CD14-positive monocyte (primary cell): Measurements from ENCODE around the gene ASF1B. TPM values are rescaled to one million over a fixed set of nuclear protein-coding genes. Genes with fewer than 3 reads are reported as not detected.

Experiments
- DNase-seq, 3 donors: peaks; one replicate each; pipeline ENCODE4 v3.0.0-alpha.2; 2011 to 2022
- H2AFZ ChIP-seq: 2 replicates; pipeline ENCODE4 v1.6.0; 2012; ENCODE audit warnings: mild to moderate bottlenecking, low read depth, low read length, inconsistent platforms; ENCODE audit not compliant: insufficient read depth, poor library complexity, severe bottlenecking
- H3K27ac ChIP-seq, 2 donors: 1 replicate in 1 of 2; 2 replicates in 1 of 2; pipeline ENCODE4 v1.5.1; 2012 to 2013; ENCODE audit warnings: low read length in 2 of 2, control low read depth in 1 of 2, inconsistent platforms in 1 of 2, low read depth in 1 of 2, mild to moderate bottlenecking in 1 of 2
- H3K27me3 ChIP-seq, 2 donors: one replicate each; pipeline versions ENCODE4 v1.6.0 to v1.6.1; 2011 to 2013; ENCODE audit warnings: low read length in 2 of 2; ENCODE audit not compliant: control insufficient read depth in 2 of 2, insufficient read depth in 2 of 2
- H3K36me3 ChIP-seq, 2 donors: replicated peaks in 1 of 2; 1 replicate in 1 of 2; 2 replicates in 1 of 2; pipeline versions ENCODE4 v1.5.1 to v1.6.1; 2012 to 2013; ENCODE audit warnings: low read length in 2 of 2, control low read depth in 1 of 2, inconsistent platforms in 1 of 2, mild to moderate bottlenecking in 1 of 2; ENCODE audit not compliant: insufficient read depth in 2 of 2, control insufficient read depth in 1 of 2
- H3K4me1 ChIP-seq, 2 donors: 1 replicate in 1 of 2; 2 replicates in 1 of 2; pipeline versions ENCODE4 v1.5.1 to v1.6.1; 2012 to 2013; ENCODE audit warnings: low read length in 2 of 2, control low read depth in 1 of 2, inconsistent platforms in 1 of 2, mild to moderate bottlenecking in 1 of 2, moderate library complexity in 1 of 2; ENCODE audit not compliant: insufficient read depth in 2 of 2, control insufficient read depth in 1 of 2
- H3K4me2 ChIP-seq: replicated peaks from 2 replicates; pipeline ENCODE3; 2012; ENCODE audit warnings: low read length, moderate library complexity, mild to moderate bottlenecking; ENCODE audit not compliant: poor library complexity, severe bottlenecking; ENCODE audit errors: extremely low read depth
- H3K4me3 ChIP-seq, 3 experiments: fragments of 200-600 bp in 1 of 3; sonication (generic) in 1 of 3; replicated peaks in 1 of 3; 1 replicate in 2 of 3; 2 replicates in 1 of 3; pipeline ENCODE4 v1.5.1; 2011 to 2013; ENCODE audit warnings: low read length in 3 of 3, mild to moderate bottlenecking in 3 of 3, control low read depth in 2 of 3, low read depth in 2 of 3, inconsistent platforms in 1 of 3, moderate library complexity in 1 of 3
- H3K79me2 ChIP-seq: 2 replicates; pipeline ENCODE4 v1.6.0; 2012; ENCODE audit warnings: mild to moderate bottlenecking, control low read depth, inconsistent platforms, low read length, moderate library complexity; ENCODE audit not compliant: insufficient read depth
- H3K9ac ChIP-seq: 2 replicates; pipeline ENCODE4 v1.6.0; 2017; ENCODE audit warnings: low read length, mild to moderate bottlenecking; ENCODE audit not compliant: insufficient read depth, poor library complexity, severe bottlenecking
- H3K9me3 ChIP-seq, 2 donors: replicated peaks in 1 of 2; 1 replicate in 1 of 2; 2 replicates in 1 of 2; pipeline versions ENCODE4 v1.5.1 to v1.6.1; 2012 to 2013; ENCODE audit warnings: low read length in 2 of 2, control low read depth in 1 of 2; ENCODE audit not compliant: control insufficient read depth in 1 of 2, insufficient read depth in 1 of 2
- H4K20me1 ChIP-seq: 2 replicates; pipeline ENCODE4 v1.6.0; 2012; ENCODE audit warnings: mild to moderate bottlenecking, low read length, control low read depth, moderate library complexity; ENCODE audit not compliant: insufficient read depth
- H3K27ac Mint-ChIP-seq, 7 donors: one replicate each; pipeline ENCODE4 v1.8.0; 2020; ENCODE audit warnings: mild to moderate bottlenecking in 7 of 7, mixed read lengths in 7 of 7, moderate library complexity in 6 of 7, inconsistent platforms in 2 of 7
- H3K27me3 Mint-ChIP-seq, 3 donors: one replicate each; pipeline ENCODE4 v1.8.0; 2021 to 2022; ENCODE audit warnings: low read depth in 3 of 3, mild to moderate bottlenecking in 3 of 3, mixed read lengths in 3 of 3, moderate library complexity in 3 of 3, inconsistent platforms in 1 of 3
- H3K36me3 Mint-ChIP-seq, 2 donors: one replicate each; pipeline ENCODE4 v1.8.0; 2020; ENCODE audit warnings: mixed read lengths in 2 of 2, inconsistent platforms in 1 of 2, mild to moderate bottlenecking in 1 of 2
- H3K4me1 Mint-ChIP-seq: one replicate; pipeline ENCODE4 v1.8.0; 2020; ENCODE audit warnings: mild to moderate bottlenecking, mixed read lengths
- H3K4me3 Mint-ChIP-seq, 2 donors: one replicate each; pipeline ENCODE4 v1.8.0; 2020; ENCODE audit warnings: mild to moderate bottlenecking in 2 of 2, mixed read lengths in 2 of 2, moderate library complexity in 1 of 2
- H3K9me3 Mint-ChIP-seq, 7 donors: one replicate each; pipeline ENCODE4 v1.8.0; 2020 to 2022; ENCODE audit warnings: mixed read lengths in 7 of 7, mild to moderate bottlenecking in 6 of 7, moderate library complexity in 6 of 7, inconsistent platforms in 2 of 7
- WGBS: methylation state at CpG from one replicate; pipeline ENCODE4 v1.1.5; 2013; ENCODE audit warnings: missing lambda C conversion rate; ENCODE audit not compliant: insufficient coverage; 5-methylcytosine and 5-hydroxymethylcytosine counted together
- intact Hi-C, 2 donors: fragments of 100-400 bp; cut with micrococcal nuclease; formaldehyde crosslinking; loops; one replicate each; pipeline versions ENCODE4 v1.15.0 to v1.15.1; 2023
- polyA plus RNA-seq, 3 donors: library from polyadenylated mRNA; depleted of rRNA in 1 of 3; unstranded in 2 of 3; stranded (reverse) in 1 of 3; fragments of 300-500 nt in 2 of 3; fragments of >200 nt in 1 of 3; fragmentation: Illumina TruSeq in 2 of 3; gene quantifications; 1 replicate in 2 of 3; 2 replicates in 1 of 3; pipeline ENCODE4 v1.2.3, GENCODE V29; 2012 to 2021
- TF ChIP-seq, protein P1 (sequence below): fragments of 200-600 bp; IDR thresholded peaks from one replicate; pipeline ENCODE4 v1.8.0; 2022; ENCODE audit warnings: antibody characterized with exemption, mild to moderate bottlenecking

The ASF1B gene
- polyA plus RNA-seq, 3 donors, result 6.3 to 13.4 (median 9.2) TPM

DNA sequence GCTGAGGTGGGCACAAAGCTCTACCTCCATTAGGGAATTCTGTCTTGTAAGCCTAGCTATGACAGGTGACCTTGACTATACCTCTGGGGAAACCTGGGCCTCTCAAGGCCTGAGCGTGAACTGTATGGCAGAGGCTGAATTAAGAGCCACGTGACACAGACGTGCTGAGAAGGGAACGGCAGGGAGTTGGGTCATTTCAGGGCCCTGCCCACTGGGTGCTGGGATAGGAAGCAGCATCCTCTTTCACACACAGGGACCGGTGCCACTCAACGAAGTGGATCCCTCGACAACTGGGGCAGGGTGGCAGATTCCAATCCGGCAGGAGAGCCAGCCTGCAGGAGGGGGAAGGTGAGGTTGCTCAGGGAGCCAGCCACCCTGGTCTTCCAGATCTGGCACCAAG, 9.2 kb downstream of the ASF1B start:
- H3K4me1 Mint-ChIP-seq, result peaks cover 40% of the 10 kb centered on the region
- Histone ChIP-seq H3K9ac (peak overlapping the region; percentile 15), H2AFZ (peak overlapping the region; percentile 48), H4K20me1 (no peaks in the 10 kb centered on the region), H3K27ac (peak overlapping the region; percentile 72 to 78), H3K27me3 (no peaks in the 10 kb centered on the region), H3K79me2 (peaks cover 58% of the 10 kb centered on the region), H3K36me3 (no peaks in the 10 kb centered on the region), H3K9me3 (no peaks in the 10 kb centered on the region), H3K4me3 (peak overlapping the region in 2 of 3 experiments; percentile 2 to 51), H3K4me2 (peak overlapping the region; percentile 56), H3K4me1 (peaks cover 49 to 52% of the 10 kb centered on the region in 2 donors)
- H3K27me3 Mint-ChIP-seq, result peaks cover 0 to 1% (median 0%) of the 10 kb centered on the region in 3 donors
- peak; percentile 76 to 87 (median 80) for DNase-seq
- H3K27ac Mint-ChIP-seq, result peak overlapping the region; percentile 91 to 97 (median 96)
- H3K36me3 Mint-ChIP-seq, result peaks cover 10 to 14% of the 10 kb centered on the region in 2 donors
- H3K9me3 Mint-ChIP-seq, result no peaks in the 10 kb centered on the region
- intact Hi-C loops, result no loop called here
- peak overlapping the region; percentile 59 to 78 for H3K4me3 Mint-ChIP-seq
- TF ChIP-seq, protein P1, sequence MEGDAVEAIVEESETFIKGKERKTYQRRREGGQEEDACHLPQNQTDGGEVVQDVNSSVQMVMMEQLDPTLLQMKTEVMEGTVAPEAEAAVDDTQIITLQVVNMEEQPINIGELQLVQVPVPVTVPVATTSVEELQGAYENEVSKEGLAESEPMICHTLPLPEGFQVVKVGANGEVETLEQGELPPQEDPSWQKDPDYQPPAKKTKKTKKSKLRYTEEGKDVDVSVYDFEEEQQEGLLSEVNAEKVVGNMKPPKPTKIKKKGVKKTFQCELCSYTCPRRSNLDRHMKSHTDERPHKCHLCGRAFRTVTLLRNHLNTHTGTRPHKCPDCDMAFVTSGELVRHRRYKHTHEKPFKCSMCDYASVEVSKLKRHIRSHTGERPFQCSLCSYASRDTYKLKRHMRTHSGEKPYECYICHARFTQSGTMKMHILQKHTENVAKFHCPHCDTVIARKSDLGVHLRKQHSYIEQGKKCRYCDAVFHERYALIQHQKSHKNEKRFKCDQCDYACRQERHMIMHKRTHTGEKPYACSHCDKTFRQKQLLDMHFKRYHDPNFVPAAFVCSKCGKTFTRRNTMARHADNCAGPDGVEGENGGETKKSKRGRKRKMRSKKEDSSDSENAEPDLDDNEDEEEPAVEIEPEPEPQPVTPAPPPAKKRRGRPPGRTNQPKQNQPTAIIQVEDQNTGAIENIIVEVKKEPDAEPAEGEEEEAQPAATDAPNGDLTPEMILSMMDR, result no peak
- WGBS, result 14% methylated on average over 6 of the region's 8 CpGs

DNA sequence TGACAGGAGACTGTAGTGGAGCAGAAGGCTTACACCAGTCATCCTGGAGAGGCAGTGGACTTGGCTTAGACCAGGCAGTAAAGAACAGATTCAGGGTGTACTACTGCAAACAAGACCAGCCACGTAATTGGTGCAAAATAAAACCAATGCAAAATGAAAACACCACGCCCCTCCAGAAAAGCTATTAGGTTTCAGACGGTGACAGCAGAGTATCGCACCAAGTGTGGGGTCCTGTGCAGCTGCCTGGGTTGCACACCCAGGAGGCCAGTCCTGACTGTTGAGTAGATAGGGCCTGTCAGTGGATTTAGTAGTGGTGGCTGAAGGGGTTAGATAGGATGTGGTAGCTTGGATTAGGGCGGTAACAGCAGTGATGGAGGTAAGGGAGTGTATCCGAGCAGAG, 13.5 kb downstream of the ASF1B start:
- H3K27me3 ChIP-seq, result no peaks in the 10 kb centered on the region
- peaks cover 37 to 43% of the 10 kb centered on the region in 2 donors for H3K4me1 ChIP-seq
- peaks cover 52% of the 10 kb centered on the region for H3K79me2 ChIP-seq
- peak overlapping the region in 2 of 7 donors; percentile 33 to 74 for H3K27ac Mint-ChIP-seq
- peaks cover 36% of the 10 kb centered on the region for H3K4me1 Mint-ChIP-seq
- no peaks in the 10 kb centered on the region for H3K9me3 Mint-ChIP-seq
- TF ChIP-seq, protein P1, result no peak
- H3K27me3 Mint-ChIP-seq, result no peaks in the 10 kb centered on the region
- no peak overlapping the region for H2AFZ ChIP-seq
- WGBS, result 98% methylated on average over 4 of the region's 6 CpGs
- H3K9ac ChIP-seq, result no peak overlapping the region
- no peak overlapping the region for H3K27ac ChIP-seq
- H3K4me3 Mint-ChIP-seq, result no peak overlapping the region
- no peaks in the 10 kb centered on the region for H3K36me3 ChIP-seq
- intact Hi-C loops, result no loop called here
- H3K4me3 ChIP-seq, result no peak overlapping the region
- H3K36me3 Mint-ChIP-seq, result peaks cover 13 to 14% of the 10 kb centered on the region in 2 donors
- H3K4me2 ChIP-seq, result no peak overlapping the region
- H4K20me1 ChIP-seq, result no peaks in the 10 kb centered on the region
- DNase-seq, result no peak
- H3K9me3 ChIP-seq, result no peaks in the 10 kb centered on the region
